Measurements from ENCODE around the gene SH3RF1.

Gene SH3RF1

GRCh38 chr4:169048868-169049414 lies 221.8 kb downstream of the SH3RF1 start:
- in situ Hi-C loops (cut with MboI; ENCODE audit: low sequenced_read_pairs) = no loop called here

GRCh38 chr4:169047956-169048355 lies 222.8 kb downstream of the SH3RF1 start:
- in situ Hi-C loops (cut with MboI; ENCODE audit: low sequenced_read_pairs) = no loop called here

DNA sequence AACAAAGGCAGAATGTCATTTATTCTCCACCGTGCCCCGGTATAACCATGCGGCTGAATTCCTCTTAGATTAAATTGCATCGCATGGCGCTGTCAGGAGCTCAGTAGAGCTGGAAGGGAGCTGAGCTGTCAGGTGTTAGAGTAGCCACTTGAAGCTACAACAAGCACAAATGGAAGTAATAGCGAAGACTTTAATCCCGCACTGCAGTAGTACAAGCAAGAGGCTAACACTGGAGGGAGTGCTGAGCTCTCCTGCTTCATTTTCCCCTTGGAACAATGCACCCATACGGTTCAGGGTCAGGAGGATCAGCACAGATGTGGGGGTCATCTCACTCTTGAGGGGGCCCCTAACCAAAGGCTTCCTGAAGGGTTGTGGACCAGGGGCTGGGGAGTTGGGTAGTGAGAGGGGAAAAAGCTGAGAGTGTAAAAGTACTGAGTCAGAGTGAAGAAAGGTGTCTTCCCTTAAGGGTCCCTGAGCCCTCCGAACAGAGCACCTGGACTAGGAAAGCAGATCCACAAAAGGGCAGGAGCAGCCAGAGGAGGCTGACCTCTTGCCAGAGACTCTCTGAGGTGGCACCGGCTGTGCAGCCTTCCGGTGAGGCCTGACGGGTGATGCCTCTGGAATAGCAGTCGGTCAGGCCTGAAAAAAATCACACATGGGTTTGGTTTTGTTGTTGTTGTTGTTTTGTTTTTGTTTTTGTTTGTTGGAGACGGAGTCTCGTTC lies 224.7 kb downstream of the SH3RF1 start:
- in situ Hi-C loops (cut with MboI; ENCODE audit: low sequenced_read_pairs) = no loop called here

DNA sequence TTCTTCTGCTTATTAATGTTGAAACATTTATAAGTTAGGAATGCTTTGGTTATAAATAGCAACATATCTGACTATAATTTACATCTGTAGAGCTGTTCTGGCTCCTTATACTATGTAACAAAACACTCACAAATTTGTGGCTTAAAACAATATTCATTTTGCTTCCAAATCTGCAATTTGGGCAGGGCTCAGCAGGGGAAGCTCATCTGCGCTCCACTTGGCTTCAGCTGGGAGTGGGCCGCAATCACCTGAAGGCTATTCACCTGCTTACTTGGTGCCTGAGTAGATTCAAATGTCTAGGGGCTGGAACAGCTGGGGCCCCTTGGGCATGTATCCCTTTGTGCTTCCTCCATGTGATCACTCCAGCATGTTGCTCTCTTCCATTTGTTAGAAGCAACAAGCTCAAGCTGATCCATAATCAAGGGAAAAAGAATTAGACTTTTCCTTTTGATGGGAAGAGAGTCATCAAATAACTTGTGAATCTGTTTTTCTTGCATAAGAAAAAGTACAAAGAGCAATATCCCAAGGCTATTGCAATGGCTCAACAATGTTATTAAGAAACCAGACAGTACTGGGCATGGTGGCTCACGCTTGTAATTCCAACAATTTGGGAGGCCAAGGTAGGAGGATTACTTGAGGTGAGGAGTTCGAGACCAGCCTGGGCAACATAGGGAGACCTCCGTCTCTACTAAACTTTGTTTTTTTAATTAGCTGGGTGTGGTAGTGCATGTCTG lies 225.9 kb downstream of the SH3RF1 start:
- in situ Hi-C loops (cut with MboI; ENCODE audit: low sequenced_read_pairs) = no loop called here

Data from HL-60/S4 treated with retinoic acid at 250 ng/mL for 4 days and 3 days (cell line).